ENCODE measurements around the gene RAPH1. TPM values are rescaled to one million over a fixed set of nuclear protein-coding genes. Genes with fewer than 3 reads are reported as not detected.

RAPH1 gene
- total RNA-seq, 1 donor: 57.2 TPM

- no peak overlapping the region for H2AFZ ChIP-seq (ENCODE audit: low read length)
- H4K20me1 ChIP-seq (ENCODE audit: insufficient read depth, low read length): no peaks in the 10 kb centered on the region
- no peak overlapping the region for H3K4me3 ChIP-seq (ENCODE audit: insufficient read depth, low read length)
- H3K27me3 ChIP-seq (ENCODE audit: insufficient read depth, low read length): no peaks in the 10 kb centered on the region
- no peaks in the 10 kb centered on the region for H3K79me2 ChIP-seq (ENCODE audit: insufficient read depth, low read length)
- TF ChIP-seq CTCF (IDR thresholded peaks at IDR 0.05; ENCODE audit: extremely low read depth, low read depth, low read length): no peak
- DNase-seq (ENCODE audit: insufficient read length, low spot score, missing footprints): peak; percentile 21
- no peaks in the 10 kb centered on the region for H3K4me1 ChIP-seq (ENCODE audit: insufficient read depth, low read length)
- H3K9me3 ChIP-seq (ENCODE audit: low read depth, low read length): no peaks in the 10 kb centered on the region
- no peaks in the 10 kb centered on the region for H3K36me3 ChIP-seq (ENCODE audit: insufficient read depth, low read length)
- no peak overlapping the region for H3K27ac ChIP-seq (ENCODE audit: low read depth, low read length)
- no peak overlapping the region for H3K4me2 ChIP-seq (ENCODE audit: insufficient read depth, low read length)
These were observed 24.5 kb upstream of the RAPH1 start for GRCh38 chr2:203559641-203560040.

GRCh38 chr2:203553784-203554183 is 18.7 kb upstream of the RAPH1 start:
- no peaks in the 10 kb centered on the region for H3K9me3 ChIP-seq (ENCODE audit: low read depth, low read length)

GRCh38 chr2:203551778-203552177 is 16.7 kb upstream of the RAPH1 start:
- TF ChIP-seq CTCF (IDR thresholded peaks at IDR 0.05; ENCODE audit: extremely low read depth, low read depth, low read length): no peak
- DNase-seq (ENCODE audit: insufficient read length, low spot score, missing footprints): peak; percentile 51
- no peaks in the 10 kb centered on the region for H3K4me1 ChIP-seq (ENCODE audit: insufficient read depth, low read length)
- no peak overlapping the region for H3K27ac ChIP-seq (ENCODE audit: low read depth, low read length)
- no peaks in the 10 kb centered on the region for H3K79me2 ChIP-seq (ENCODE audit: insufficient read depth, low read length)
- H3K9me3 ChIP-seq (ENCODE audit: low read depth, low read length): no peaks in the 10 kb centered on the region
- no peaks in the 10 kb centered on the region for H3K36me3 ChIP-seq (ENCODE audit: insufficient read depth, low read length)
- no peak overlapping the region for H3K4me3 ChIP-seq (ENCODE audit: insufficient read depth, low read length)
- H3K27me3 ChIP-seq (ENCODE audit: insufficient read depth, low read length): no peaks in the 10 kb centered on the region
- H3K4me2 ChIP-seq (ENCODE audit: insufficient read depth, low read length): no peak overlapping the region
- no peak overlapping the region for H2AFZ ChIP-seq (ENCODE audit: low read length)
- no peaks in the 10 kb centered on the region for H4K20me1 ChIP-seq (ENCODE audit: insufficient read depth, low read length)

More at GRCh38 chr2:203553784-203554183, 18.7 kb upstream of the RAPH1 start:
- Histone ChIP-seq H3K36me3 (ENCODE audit: insufficient read depth, low read length) (no peaks in the 10 kb centered on the region), H3K4me1 (ENCODE audit: insufficient read depth, low read length) (no peaks in the 10 kb centered on the region), H4K20me1 (ENCODE audit: insufficient read depth, low read length) (no peaks in the 10 kb centered on the region), H3K4me3 (ENCODE audit: insufficient read depth, low read length) (no peak overlapping the region), H3K4me2 (ENCODE audit: insufficient read depth, low read length) (no peak overlapping the region), H3K27ac (ENCODE audit: low read depth, low read length) (no peak overlapping the region), H3K79me2 (ENCODE audit: insufficient read depth, low read length) (no peaks in the 10 kb centered on the region), H3K27me3 (ENCODE audit: insufficient read depth, low read length) (no peaks in the 10 kb centered on the region), H2AFZ (ENCODE audit: low read length) (peak overlapping the region; percentile 22)
- DNase-seq (ENCODE audit: insufficient read length, low spot score, missing footprints): no peak
- TF ChIP-seq CTCF (IDR thresholded peaks at IDR 0.05; ENCODE audit: extremely low read depth, low read depth, low read length): no peak

GRCh38 chr2:203550266-203550665 is 15.2 kb upstream of the RAPH1 start:
- Histone ChIP-seq H3K27ac (ENCODE audit: low read depth, low read length) (no peak overlapping the region), H3K4me2 (ENCODE audit: insufficient read depth, low read length) (no peak overlapping the region)

More at GRCh38 chr2:203550266-203550665, 15.2 kb upstream of the RAPH1 start:
- Histone ChIP-seq H3K36me3 (ENCODE audit: insufficient read depth, low read length) (no peaks in the 10 kb centered on the region), H3K4me1 (ENCODE audit: insufficient read depth, low read length) (no peaks in the 10 kb centered on the region), H2AFZ (ENCODE audit: low read length) (no peak overlapping the region), H3K27me3 (ENCODE audit: insufficient read depth, low read length) (no peaks in the 10 kb centered on the region), H3K4me3 (ENCODE audit: insufficient read depth, low read length) (no peak overlapping the region), H4K20me1 (ENCODE audit: insufficient read depth, low read length) (no peaks in the 10 kb centered on the region), H3K79me2 (ENCODE audit: insufficient read depth, low read length) (no peaks in the 10 kb centered on the region), H3K9me3 (ENCODE audit: low read depth, low read length) (no peaks in the 10 kb centered on the region)
- DNase-seq (ENCODE audit: insufficient read length, low spot score, missing footprints): no peak
- no peak for TF ChIP-seq CTCF (IDR thresholded peaks at IDR 0.05; ENCODE audit: extremely low read depth, low read depth, low read length)

Data from osteoblast (primary cell).